ENCODE measurements around the gene ZNF546.

DNA sequence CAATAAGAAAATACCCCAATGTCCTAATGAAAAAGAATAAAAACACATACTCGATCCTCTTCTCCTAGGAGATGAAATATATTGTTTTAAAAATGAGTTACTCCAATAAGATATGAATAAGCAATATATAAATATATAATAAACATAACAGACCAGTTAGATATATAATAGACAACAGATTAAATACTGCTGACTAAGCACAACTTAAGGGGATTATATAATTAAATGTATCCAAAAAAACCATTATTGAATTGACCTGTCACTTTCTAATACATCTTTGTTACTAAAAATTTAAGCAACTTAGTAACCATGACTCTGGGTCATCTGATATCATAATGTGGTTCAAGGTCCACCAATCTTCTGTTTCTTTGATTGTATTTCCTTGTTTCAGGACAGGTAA lies 73.2 kb downstream of the ZNF546 start:
- TF ChIP-seq, protein P1, sequence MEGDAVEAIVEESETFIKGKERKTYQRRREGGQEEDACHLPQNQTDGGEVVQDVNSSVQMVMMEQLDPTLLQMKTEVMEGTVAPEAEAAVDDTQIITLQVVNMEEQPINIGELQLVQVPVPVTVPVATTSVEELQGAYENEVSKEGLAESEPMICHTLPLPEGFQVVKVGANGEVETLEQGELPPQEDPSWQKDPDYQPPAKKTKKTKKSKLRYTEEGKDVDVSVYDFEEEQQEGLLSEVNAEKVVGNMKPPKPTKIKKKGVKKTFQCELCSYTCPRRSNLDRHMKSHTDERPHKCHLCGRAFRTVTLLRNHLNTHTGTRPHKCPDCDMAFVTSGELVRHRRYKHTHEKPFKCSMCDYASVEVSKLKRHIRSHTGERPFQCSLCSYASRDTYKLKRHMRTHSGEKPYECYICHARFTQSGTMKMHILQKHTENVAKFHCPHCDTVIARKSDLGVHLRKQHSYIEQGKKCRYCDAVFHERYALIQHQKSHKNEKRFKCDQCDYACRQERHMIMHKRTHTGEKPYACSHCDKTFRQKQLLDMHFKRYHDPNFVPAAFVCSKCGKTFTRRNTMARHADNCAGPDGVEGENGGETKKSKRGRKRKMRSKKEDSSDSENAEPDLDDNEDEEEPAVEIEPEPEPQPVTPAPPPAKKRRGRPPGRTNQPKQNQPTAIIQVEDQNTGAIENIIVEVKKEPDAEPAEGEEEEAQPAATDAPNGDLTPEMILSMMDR (IDR thresholded peaks at IDR 0.05; ENCODE audit: extremely low read depth in 1 of 2, insufficient read depth in 1 of 2, low read depth in 1 of 2, low read length in 2 of 2), result no peak
- TF ChIP-seq POLR2A (IDR thresholded peaks at IDR 0.05; ENCODE audit: low read depth, low read length), result no peak
- no peak for TF ChIP-seq EZH2 (IDR thresholded peaks at IDR 0.05; ENCODE audit: borderline replicate concordance, low read depth, low read length, severe bottlenecking)

Measured in endothelial cell of umbilical vein (primary cell).